Gastroesophageal sphincter (tissue), 3 donors: ENCODE measurements around the gene PDZD8.

ENCODE experiments used
- CTCF ChIP-seq, 4 experiments: fragments of 200-600 bp in 2 of 4; fragments of 450-650 bp in 2 of 4; sonication (generic) in 1 of 4; IDR thresholded peaks; one replicate each; pipeline ENCODE4 v1.5.1; 2017 to 2019; ENCODE audit warnings: antibody characterized with exemption in 4 of 4, mild to moderate bottlenecking in 2 of 4, moderate library complexity in 2 of 4
- EP300 ChIP-seq: sonication (generic); formaldehyde crosslinking; IDR thresholded peaks from one replicate; pipeline ENCODE4 v1.6.1; 2017; ENCODE audit warnings: antibody characterized with exemption, mild to moderate bottlenecking
- POLR2A ChIP-seq, 2 donors: fragments of 450-650 bp; IDR thresholded peaks; one replicate each; pipeline ENCODE4 v1.6.1; 2017; ENCODE audit warnings: antibody characterized with exemption in 2 of 2, mild to moderate bottlenecking in 2 of 2, moderate library complexity in 1 of 2
- POLR2AphosphoS5 ChIP-seq: sonication (generic); formaldehyde crosslinking; IDR thresholded peaks from one replicate; pipeline ENCODE4 v1.6.1; 2017; ENCODE audit warnings: antibody characterized with exemption

GRCh38 chr10:117268907-117269306 is 106.3 kb downstream of the PDZD8 start:
- TF ChIP-seq CTCF (IDR thresholded peaks at IDR 0.05) (no peak), POLR2A (IDR thresholded peaks at IDR 0.05) (no peak), EP300 (no peak), POLR2AphosphoS5 (no peak)
